GM21526 (cell line): ENCODE data around the gene FAM117A.
"Not testable (repeated sequence)": the region's sequence is repeated elsewhere in the genome, so short reads cannot be mapped to it uniquely, and the experiment has no call there.

Experiments used
- ATAC-seq: cut with Tn5 transposase; IDR thresholded peaks from one replicate; pipeline ENCODE4 v1.9.1; 2021; ENCODE audit warnings: moderate library complexity; ENCODE audit not compliant: unreplicated experiment, low FRiP score

The FAM117A gene

DNA sequence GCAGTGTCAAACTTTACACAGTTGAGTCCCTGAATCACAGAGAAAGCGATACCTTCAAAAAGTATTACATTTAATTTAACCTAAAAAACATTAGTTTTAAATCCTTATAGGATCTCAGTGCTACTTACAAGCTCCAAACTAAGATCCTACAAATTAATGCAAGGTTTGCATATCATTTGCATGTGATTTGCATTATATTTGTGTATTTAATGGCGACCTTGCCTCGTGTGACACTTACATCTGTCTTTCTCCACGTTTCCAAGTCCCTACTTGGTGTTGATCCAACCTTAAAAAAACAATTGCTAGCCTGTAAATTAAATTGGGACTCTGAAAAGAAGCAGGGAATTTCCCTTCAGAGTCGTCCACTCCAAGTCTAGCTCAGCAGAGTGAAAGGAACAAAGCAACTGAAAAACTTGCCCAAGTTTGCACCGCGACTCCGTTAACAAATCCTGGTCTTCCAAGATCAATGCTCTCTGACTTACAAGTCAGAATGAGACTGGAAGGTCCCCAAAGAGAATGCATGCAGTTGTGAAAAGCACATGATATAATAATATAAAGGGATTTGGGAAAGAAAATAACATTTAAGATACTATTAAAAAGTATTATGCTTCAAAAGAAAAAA lies 739 bp upstream of the FAM117A start:
- no peak for ATAC-seq

GRCh38 chr17:49762151-49762941 lies 1.6 kb downstream of the FAM117A start:
- ATAC-seq = no peak

DNA sequence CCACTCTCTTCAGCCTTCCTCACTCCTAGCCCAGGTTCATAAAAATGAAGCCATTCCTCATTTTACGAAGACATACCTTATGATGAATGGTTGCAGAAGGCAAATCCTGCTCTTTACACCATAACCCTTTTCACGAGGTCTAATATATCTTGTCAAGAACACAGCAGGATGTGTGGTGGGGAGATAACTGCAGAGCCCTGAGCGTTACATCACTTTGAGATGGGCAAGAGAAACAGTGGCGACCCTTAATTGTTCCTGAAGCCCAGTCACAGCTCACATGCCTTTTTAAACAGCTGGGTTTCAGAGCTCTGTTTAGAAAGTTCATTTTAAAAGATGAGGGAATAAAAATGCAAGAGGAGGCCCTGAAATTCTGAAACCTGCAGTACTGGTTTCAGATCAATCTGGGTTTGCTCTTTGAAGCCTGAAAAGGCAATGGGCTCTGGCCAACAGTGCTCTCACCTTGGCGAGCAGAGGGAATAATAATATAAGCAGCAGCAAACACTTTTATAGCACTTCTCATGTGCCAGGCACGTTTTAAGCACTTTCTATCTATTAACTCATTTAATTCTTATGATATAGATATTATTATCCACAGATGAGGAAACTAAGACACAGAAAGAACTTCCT lies 2.9 kb downstream of the FAM117A start:
- ATAC-seq = no peak

- ATAC-seq = no peak
Measured at GRCh38 chr17:49760296-49760695, 3.6 kb downstream of the FAM117A start.

DNA sequence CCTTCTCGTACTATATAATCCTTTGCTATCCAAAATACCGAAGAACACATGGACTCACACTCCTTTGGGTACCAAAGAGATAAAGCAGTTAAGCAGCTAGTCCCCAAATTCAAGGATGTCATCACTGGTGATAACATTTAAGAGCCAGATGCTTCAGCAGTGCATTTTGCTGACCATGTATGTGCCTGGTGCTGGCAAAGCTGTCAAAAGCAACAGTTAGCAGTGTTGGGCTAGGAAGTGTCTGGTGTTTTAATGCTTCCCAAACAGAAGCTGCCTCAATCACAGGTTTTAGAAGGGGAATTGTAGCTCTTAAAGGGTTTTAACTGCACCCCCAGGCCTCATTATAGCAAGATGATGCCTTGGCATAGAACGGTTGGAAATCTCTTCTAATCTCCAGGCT lies 4.7 kb downstream of the FAM117A start:
- ATAC-seq = no peak

- not testable (repeated sequence) for ATAC-seq
Measured at GRCh38 chr17:49758464-49759010, 5.4 kb downstream of the FAM117A start.

- ATAC-seq = no peak
Measured at GRCh38 chr17:49757151-49757777, 6.7 kb downstream of the FAM117A start.

DNA sequence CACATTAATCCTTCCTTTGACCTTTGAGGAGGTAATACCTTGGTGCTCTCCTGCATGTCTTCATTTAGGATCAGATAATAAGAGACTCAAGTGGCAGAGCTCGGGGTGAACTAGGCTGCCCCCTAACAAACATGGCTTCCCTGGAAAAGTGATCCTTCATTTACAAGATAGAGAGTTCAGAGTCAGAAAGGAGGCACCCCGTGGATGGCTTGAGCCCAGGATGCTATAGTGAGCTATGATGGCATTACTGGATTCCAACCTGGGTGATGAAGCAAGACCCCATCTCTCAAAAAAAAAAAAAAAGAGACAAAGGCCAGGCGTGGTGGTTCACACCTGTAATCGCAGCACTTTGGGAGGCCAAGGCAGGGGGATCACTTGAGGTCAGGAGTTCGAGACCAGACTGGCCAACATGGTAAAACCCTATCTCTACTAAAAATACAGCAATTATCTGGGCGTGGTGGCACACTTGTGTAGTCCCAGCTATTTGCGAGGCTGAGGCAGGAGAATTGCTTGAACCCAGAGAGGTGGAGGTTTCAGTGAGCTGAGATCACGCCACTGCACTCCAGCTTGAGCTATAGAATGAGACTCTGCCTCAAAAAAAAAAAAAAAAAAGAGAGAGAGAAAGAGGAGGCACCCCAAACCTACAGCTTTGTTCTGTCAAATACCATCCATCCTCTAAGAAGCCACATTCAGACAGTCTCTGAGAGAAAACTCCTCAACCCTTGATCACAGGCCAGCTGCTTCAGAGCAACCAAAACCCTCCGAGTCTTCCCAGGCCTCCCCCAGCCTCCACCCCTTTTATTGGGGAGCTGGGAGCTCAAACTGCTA lies 7.4 kb downstream of the FAM117A start:
- ATAC-seq = no peak

DNA sequence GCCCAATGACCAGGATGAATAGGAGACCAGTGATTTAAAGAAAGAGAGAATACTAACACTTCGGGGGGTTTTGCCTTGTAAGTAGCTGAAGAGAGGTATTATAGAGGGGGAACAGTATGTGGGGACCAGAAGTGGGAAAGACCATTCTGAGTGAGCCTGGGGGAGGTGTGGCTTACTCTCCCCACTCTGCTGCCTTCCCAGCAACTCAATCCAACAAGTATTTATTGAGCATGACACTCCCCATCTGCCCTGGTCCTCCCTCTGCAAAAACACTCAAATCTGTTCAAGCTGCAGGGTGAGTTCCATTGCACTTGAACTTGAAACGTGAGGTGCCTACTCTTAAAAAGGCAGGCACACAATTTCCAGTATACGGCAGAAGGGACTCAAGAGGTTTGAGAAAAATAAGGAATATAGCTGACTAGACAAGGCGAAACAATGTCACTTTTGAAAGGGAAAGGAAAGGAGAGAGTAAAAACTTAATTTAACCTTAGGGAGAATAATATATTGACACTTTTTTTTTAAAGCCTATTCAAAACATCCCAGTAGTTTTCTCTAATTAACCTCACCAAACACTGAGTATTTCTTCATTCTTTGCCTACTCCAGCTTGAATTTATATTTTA lies 8.2 kb downstream of the FAM117A start:
- no peak for ATAC-seq

DNA sequence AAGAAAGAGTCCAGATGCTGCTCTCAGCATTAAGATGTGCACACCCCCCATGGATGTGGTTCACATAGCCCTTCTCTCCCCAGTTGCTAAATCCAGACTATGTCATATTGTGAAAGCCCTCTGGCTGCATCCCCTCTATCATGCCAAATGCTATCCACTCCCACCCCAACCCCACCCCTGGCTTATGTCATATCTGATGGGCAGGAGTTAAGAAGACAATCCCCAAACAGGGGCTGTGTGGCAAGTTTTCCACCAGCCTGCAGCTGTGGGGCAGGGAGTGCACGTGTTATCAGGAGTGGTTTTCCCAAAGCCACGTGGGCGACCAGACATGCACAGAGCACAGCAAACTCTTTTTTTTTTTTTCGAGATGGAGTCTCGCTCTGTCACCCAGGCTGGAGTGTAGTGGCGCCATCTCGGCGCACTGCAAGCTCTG lies 10.0 kb downstream of the FAM117A start:
- ATAC-seq = no peak

GRCh38 chr17:49752508-49752907 lies 11.4 kb downstream of the FAM117A start:
- no peak for ATAC-seq

DNA sequence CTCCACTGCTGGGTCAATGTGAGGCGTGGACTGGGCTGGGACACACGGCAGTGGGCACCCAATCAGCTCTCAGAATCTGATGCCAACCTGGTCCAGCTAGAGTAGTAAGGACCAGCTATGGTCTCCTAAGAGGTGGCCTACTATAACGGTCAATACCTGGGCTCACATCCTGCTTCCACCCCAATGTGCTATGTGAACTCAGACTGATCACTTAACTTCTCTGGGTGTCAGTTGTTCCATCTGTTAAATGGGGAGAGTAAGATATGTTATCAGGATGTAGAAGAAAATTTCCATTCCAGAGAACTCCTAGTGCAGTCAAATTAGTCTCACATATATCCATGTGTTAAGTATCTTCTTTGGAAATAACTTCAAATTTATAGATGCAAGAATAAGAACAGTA lies 14.2 kb downstream of the FAM117A start:
- no peak for ATAC-seq

DNA sequence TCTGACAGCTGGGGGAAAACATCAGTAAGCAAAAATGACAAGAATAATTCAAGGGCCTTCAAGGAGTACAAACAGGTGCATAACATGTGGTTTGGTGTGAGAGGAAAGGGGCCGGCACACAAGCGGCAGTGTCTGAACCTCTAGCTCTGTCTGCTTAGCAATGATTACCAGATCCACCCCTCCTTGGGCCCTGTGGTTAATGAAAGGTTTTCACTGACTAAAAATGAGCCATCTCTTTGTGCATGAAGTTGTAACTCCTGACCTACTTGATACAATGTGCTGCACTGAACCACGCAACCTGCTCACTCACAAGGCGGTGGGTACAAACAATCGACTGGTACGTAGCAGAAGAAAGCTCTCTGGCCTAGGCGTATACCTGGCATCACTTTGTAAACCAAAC lies 15.1 kb downstream of the FAM117A start:
- ATAC-seq = peak; percentile 57

GRCh38 chr17:49748223-49748622 lies 15.7 kb downstream of the FAM117A start:
- no peak for ATAC-seq

GRCh38 chr17:49747632-49748031 lies 16.3 kb downstream of the FAM117A start:
- no peak for ATAC-seq

DNA sequence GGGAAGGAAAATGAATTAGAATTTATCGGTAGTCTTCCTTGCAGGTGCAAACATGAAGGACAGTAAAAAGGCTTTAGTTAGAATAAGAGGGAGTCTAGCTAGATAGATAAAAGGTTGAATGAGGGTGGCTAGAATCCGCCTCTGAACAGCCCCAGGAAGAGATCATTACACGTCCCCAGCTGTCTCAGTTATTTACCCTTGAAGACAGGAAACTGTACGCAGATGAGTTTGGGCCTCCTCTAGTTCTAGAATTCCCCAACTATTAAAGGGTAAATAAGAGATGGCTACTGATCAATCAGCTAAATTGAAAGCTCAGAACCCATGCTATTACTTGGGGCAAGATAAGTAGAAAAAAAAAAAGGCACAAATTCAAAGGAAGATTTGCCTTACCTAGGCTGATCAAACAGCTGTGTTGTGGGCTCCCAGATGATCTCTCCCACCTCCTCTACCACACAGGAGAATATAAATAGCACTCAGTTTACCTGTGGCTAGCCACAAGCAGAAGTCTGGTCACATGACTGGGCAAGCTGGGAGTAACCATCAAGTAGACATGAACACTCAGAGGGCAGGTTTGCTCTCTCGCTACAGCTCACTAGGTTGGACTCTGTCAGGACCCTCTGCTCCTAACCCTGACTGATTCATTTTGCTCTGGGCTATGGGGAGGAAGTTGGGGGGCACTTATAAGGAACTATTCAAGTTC lies 17.0 kb downstream of the FAM117A start:
- ATAC-seq = peak; percentile 42

- ATAC-seq = no peak
Measured at GRCh38 chr17:49745175-49746139, 18.5 kb downstream of the FAM117A start.

- no peak for ATAC-seq
Measured at GRCh38 chr17:49742166-49742638, 21.7 kb downstream of the FAM117A start.
